GM10248 (cell line): ENCODE measurements around the gene SMOC2.

Experiments used
- CTCF ChIA-PET: fragments of 300-600 bp; sonication (Branson Sonifier 250); formaldehyde crosslinking; extraction: SDS; loops from one replicate; lab custom pipeline; 2021; ENCODE audit warnings: antibody characterized with exemption; lab: Yijun Ruan, JAX
- POLR2A ChIA-PET: fragments of 350-650 bp; sonication (Branson Sonifier 250); formaldehyde crosslinking; extraction: SDS; loops from one replicate; lab custom pipeline; 2020; ENCODE audit warnings: antibody characterized with exemption; lab: Yijun Ruan, JAX
- DNase-seq: peaks from one replicate; pipeline ENCODE4 v3.0.0; 2012; ENCODE audit errors: extremely low spot score
- CTCF ChIP-seq: IDR thresholded peaks from 2 replicates; pipeline ENCODE4 v1.5.1; 2012; ENCODE audit warnings: mild to moderate bottlenecking, low read depth; ENCODE audit errors: extremely low read depth, missing control alignments, control extremely low read depth

Gene SMOC2

GRCh38 chr6:168619560-168620314 lies 178.8 kb downstream of the SMOC2 start:
- CTCF ChIA-PET: no interaction called here
- POLR2A ChIA-PET: no interaction called here
- no peak for TF ChIP-seq CTCF
- no peak for DNase-seq

- CTCF ChIA-PET: no interaction called here
- POLR2A ChIA-PET: no interaction called here
- no peak for DNase-seq
- TF ChIP-seq CTCF: no peak
Measured at GRCh38 chr6:168620578-168620977, 179.6 kb downstream of the SMOC2 start.

GRCh38 chr6:168623736-168624135 lies 182.8 kb downstream of the SMOC2 start:
- DNase-seq: no peak
- POLR2A ChIA-PET: no interaction called here
- CTCF ChIA-PET: no interaction called here
- TF ChIP-seq CTCF: no peak

GRCh38 chr6:168624540-168624939 lies 183.6 kb downstream of the SMOC2 start:
- ChIA-PET CTCF (no interaction called here), POLR2A (no interaction called here)
- no peak for DNase-seq
- no peak for TF ChIP-seq CTCF

GRCh38 chr6:168624948-168625347 lies 184.0 kb downstream of the SMOC2 start:
- CTCF ChIA-PET: no interaction called here
- DNase-seq: no peak
- TF ChIP-seq CTCF: no peak
- POLR2A ChIA-PET: no interaction called here

- ChIA-PET POLR2A (no interaction called here), CTCF (no interaction called here)
- DNase-seq: no peak
- no peak for TF ChIP-seq CTCF
Measured at GRCh38 chr6:168625602-168626001, 184.6 kb downstream of the SMOC2 start.

- no peak for TF ChIP-seq CTCF
- no peak for DNase-seq
- CTCF ChIA-PET: no interaction called here
- POLR2A ChIA-PET: no interaction called here
Measured at GRCh38 chr6:168626046-168626602, 185.1 kb downstream of the SMOC2 start.
